Central memory CD8-positive, alpha-beta T cell (primary cell): Measurements from ENCODE around the gene VSIR.
A peak's percentile ranks its signal among the peaks of the same experiment; 100 is the strongest.

Experiments used
- ATAC-seq: fragments of 150-1000 bp; cut with Tn5 transposase; replicated peaks from 2 replicates; pipeline ENCODE4 v1.10.0; 2022; ENCODE audit warnings: mild to moderate bottlenecking, moderate FRiP score, moderate number of reproducible peaks; ENCODE audit not compliant: poor library complexity, severe bottlenecking; ENCODE audit errors: extremely low read depth
- DNase-seq, 2 donors: peaks; one replicate each; pipeline ENCODE4 v3.0.0; 2021; ENCODE audit warnings: low spot score in 2 of 2
- H3K27ac Mint-ChIP-seq: one replicate; pipeline ENCODE4 v1.8.0; 2022; ENCODE audit warnings: low read depth, mild to moderate bottlenecking, moderate library complexity, mixed read lengths
- H3K27me3 Mint-ChIP-seq: one replicate; pipeline ENCODE4 v1.8.0; 2022; ENCODE audit warnings: mixed read lengths
- H3K36me3 Mint-ChIP-seq: one replicate; pipeline ENCODE4 v1.8.0; 2022; ENCODE audit warnings: mild to moderate bottlenecking, moderate library complexity, mixed read lengths; ENCODE audit not compliant: insufficient read depth
- H3K4me1 Mint-ChIP-seq: one replicate; pipeline ENCODE4 v1.8.0; 2022; ENCODE audit warnings: mixed read lengths
- H3K4me3 Mint-ChIP-seq: one replicate; pipeline ENCODE4 v1.8.0; 2022; ENCODE audit warnings: mild to moderate bottlenecking, moderate library complexity, mixed read lengths
- H3K9me3 Mint-ChIP-seq: one replicate; pipeline ENCODE4 v1.8.0; 2022; ENCODE audit warnings: mixed read lengths

Gene VSIR

DNA sequence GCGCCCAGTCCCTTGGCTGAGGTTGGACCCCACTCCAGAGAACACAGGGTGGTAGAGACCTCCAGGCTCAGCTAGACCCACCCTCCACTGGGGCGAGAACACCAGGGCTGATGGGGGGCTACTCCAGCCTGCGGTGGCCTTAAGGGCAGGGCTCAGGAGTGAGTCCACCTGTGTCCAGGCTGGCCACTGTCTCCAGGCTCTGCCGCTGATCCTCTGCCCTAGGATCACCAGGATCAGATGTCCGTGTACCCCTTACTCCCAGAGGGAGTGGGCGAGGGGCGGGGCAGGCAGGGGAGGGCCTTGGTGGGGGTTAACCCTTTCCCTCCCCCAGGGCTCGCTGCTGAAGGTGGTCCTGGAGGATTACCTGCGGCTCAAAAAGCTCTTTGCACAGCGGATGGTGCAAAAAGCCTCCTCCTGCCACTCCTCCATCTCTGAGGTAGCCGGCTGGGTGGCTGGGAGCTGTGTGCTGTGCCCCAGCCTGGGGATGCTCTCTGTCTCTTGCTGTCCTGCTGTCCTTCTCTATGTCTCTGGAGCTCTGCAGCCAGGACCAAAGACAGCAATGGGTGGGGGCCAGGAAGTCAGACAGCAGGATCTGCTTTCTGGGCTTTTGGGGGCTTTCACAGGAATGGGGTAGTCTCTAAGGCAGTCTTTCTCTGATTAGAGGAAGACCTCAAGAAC lies 39.7 kb upstream of the VSIR start:
- H3K27ac Mint-ChIP-seq: no peak overlapping the region
- peaks cover 7% of the 10 kb centered on the region for H3K36me3 Mint-ChIP-seq
- DNase-seq: no peak
- no peak for ATAC-seq
- H3K4me1 Mint-ChIP-seq: no peaks in the 10 kb centered on the region
- H3K9me3 Mint-ChIP-seq: no peaks in the 10 kb centered on the region
- H3K4me3 Mint-ChIP-seq: no peak overlapping the region
- H3K27me3 Mint-ChIP-seq: no peaks in the 10 kb centered on the region

DNA sequence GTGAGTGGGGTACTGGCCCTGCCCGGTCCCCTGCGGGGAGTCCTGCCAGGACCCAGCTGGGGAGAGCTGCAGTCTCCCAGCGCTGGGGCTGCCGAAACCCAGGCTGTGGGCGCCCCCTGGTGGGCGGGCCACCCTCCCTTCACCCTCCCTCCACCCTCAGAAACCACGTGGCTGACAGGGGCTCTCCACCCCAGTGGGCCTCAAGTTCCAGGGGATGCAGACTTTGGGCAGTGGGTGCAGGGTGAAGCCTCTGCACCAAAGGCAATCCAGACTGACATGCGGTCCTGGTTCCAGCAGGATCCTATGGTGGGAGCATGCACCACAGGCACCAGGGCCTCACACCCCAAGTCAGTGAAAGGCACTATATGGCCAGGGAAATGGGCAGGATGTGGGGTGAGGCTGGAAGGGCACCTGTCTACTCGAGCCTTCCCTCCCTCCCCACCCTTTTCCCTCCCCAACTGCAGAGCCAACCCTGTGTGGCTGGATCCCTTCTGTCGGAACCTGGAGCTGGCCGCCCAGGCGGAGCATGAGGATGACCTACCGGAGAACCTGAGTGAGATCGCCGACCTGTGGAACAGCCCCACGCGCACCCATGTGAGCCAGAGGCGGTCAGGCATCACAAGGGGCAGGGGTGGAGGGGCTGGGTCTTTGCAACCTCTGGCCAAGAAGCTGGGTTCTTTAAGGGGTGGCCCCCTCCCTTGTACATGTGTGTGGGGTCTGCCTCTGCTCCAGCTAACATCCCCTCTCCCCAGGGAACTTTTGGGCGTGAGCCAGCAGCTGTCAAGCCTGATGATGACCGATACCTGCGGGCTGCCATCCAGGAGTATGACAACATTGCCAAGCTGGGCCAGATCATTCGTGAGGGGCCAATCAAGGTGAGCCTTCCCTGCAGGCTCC lies 38.9 kb upstream of the VSIR start:
- peak; percentile 61 to 75 for DNase-seq
- no peaks in the 10 kb centered on the region for H3K4me1 Mint-ChIP-seq
- H3K36me3 Mint-ChIP-seq: peaks cover 5% of the 10 kb centered on the region
- no peak overlapping the region for H3K4me3 Mint-ChIP-seq
- H3K9me3 Mint-ChIP-seq: no peaks in the 10 kb centered on the region
- no peak overlapping the region for H3K27ac Mint-ChIP-seq
- ATAC-seq: peak; percentile 95
- no peaks in the 10 kb centered on the region for H3K27me3 Mint-ChIP-seq

DNA sequence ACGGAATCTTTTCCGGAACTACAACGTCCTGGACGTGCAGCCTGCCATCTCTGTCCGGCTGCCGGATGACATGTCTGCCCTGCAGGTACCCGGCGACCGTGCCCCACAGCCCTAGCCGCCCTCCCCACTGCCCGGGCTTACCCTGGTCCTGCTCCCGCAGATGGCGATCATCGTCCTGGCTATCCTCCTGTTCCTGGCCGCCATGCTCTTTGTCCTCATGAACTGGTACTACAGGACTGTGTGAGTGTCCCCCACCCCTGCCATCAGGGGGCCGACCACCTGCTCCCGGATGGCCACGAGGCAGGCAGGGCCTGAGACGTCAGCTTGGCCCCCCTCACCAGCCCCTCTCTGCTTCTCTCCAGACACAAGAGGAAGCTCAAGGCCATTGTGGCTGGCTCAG lies 38.0 kb upstream of the VSIR start:
- Mint-ChIP-seq H3K9me3 (no peaks in the 10 kb centered on the region), H3K4me1 (no peaks in the 10 kb centered on the region)

DNA sequence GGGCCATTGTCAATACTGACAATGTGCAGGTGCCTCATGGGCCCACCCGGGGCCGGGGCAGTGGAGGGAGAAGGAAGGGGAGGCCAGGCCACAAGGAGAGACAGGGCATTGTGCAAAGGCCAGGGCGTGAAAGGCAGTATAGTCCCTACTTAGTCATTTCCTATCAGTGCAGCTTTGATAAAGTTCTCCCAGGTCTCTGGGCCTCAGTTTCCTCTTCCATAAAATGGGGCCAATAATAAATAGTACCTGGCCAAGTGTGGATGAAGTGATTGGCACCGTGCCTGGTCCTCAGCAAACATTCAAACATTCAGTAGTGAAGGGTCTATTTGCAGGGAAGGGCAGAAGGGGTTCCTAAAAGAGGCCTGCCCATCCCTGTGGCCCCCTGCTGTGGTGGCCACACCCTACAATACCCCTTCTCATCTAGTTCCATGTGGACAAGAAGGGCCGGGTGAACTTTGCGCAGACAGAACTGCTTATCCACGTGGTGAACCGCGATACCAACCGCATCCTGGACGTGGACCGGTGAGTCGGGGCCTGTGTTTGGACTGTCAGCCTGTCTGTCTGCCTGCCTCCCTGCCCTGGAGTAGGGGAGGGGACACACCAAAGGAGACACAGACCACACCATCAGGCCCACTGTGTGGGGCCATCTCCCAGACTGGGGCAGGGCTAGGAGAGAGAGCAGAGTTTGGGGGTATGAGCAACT lies 36.9 kb upstream of the VSIR start:
- no peaks in the 10 kb centered on the region for H3K4me1 Mint-ChIP-seq
- H3K27ac Mint-ChIP-seq: no peak overlapping the region
- no peaks in the 10 kb centered on the region for H3K36me3 Mint-ChIP-seq
- H3K9me3 Mint-ChIP-seq: no peaks in the 10 kb centered on the region
- no peak overlapping the region for H3K4me3 Mint-ChIP-seq
- no peak for ATAC-seq
- no peaks in the 10 kb centered on the region for H3K27me3 Mint-ChIP-seq
- no peak for DNase-seq

More for the DNA sequence above, 38.0 kb upstream of the VSIR start:
- Mint-ChIP-seq H3K4me3 (no peak overlapping the region), H3K36me3 (peaks cover 2% of the 10 kb centered on the region), H3K27ac (no peak overlapping the region), H3K27me3 (no peaks in the 10 kb centered on the region)
- ATAC-seq: no peak
- no peak for DNase-seq

DNA sequence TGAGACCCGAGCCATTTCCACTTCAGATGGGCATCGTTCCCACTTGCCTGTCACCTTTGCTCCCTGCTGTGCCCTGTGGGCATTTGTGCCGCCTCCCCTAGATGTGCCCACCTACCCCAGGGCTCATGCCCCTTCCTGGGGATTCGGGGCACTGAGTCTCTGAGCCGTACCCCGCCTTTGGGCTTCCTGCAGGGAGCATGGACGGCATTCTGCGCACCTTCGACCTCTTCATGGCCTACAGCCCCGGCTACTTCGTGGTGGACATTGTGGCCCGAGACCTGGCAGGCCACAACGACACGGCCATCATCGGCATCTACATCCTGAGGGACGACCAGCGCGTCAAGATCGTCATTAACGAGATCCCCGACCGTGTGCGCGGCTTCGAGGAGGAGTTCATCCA lies 36.3 kb upstream of the VSIR start:
- Mint-ChIP-seq H3K27ac (no peak overlapping the region), H3K27me3 (no peaks in the 10 kb centered on the region), H3K36me3 (no peaks in the 10 kb centered on the region), H3K9me3 (no peaks in the 10 kb centered on the region), H3K4me3 (no peak overlapping the region), H3K4me1 (no peaks in the 10 kb centered on the region)
- ATAC-seq (no peak), DNase-seq (no peak)

DNA sequence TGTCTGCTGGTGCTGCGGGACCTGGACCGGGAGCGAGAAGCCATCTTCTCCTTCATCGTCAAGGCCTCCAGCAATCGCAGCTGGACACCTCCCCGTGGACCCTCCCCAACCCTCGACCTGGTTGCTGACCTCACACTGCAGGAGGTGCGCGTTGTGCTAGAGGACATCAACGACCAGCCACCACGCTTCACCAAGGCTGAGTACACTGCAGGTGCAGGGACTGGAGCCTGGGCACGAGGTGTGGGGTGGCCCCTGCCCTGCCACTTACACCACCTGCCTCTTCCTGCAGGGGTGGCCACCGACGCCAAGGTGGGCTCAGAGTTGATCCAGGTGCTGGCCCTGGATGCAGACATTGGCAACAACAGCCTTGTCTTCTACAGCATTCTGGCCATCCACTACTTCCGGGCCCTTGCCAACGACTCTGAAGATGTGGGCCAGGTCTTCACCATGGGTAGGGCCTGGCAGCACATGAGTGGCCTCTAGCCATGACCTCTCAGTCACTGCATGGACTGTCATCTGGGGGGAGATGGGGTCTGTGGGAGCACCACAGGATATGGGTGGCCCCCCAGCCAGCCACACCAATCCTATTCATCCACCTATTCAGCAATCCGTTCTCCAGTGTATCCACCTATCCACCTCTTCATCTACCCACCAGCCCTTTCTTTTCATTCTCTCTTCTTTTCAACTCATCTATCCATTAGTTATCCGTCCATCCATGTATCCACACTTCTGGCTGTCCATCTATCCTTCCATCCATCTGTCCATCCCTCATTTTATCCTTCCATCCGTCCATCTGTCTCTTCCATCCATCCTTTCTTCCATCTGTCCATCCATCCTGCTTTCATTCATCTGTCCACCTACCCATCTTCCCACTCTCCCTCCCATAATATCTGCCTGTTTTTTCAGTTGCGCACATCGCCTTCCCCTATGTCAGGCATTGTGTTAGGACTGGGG lies 34.5 kb upstream of the VSIR start:
- H3K4me1 Mint-ChIP-seq: no peaks in the 10 kb centered on the region
- H3K4me3 Mint-ChIP-seq: no peak overlapping the region
- no peaks in the 10 kb centered on the region for H3K9me3 Mint-ChIP-seq
- no peaks in the 10 kb centered on the region for H3K36me3 Mint-ChIP-seq
- ATAC-seq (no peak), DNase-seq (no peak)
- no peaks in the 10 kb centered on the region for H3K27me3 Mint-ChIP-seq
- no peak overlapping the region for H3K27ac Mint-ChIP-seq

DNA sequence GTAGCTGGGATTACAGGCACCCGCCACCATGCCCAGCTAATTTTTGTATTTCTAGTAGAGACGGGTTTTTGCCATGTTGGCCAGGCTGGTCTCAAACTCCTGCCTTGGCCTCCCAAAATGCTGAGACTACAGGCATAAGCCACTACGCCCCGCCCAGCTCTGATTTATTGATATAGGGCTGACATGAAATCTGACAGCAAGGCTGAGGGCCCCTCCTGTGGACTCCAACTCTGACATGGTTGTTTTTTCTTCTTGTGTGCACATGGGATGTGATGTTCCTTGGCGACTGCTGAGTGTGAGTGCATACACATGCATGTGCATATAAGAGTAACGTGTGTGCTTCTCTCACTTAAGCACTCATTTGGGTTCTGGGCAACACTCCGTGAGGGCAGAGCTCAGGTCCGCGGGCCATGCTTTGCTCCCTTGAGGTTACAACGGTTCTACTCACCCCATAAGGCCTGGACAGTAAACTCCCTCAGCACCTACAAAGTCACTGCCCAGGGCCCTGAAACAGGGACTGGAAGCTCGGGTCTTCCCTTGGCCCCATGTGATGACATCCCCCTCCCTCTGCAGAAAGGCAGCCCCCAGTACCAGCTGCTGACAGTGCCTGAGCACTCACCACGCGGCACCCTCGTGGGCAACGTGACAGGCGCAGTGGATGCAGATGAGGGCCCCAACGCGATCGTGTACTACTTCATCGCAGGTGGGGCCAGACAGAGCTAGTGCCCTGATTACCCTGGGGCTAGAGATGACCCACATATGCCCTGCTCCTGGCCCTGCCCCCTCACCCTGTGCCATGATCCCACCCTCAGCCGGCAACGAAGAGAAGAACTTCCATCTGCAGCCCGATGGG lies 33.6 kb upstream of the VSIR start:
- Mint-ChIP-seq H3K36me3 (no peaks in the 10 kb centered on the region), H3K27me3 (no peaks in the 10 kb centered on the region), H3K4me3 (no peak overlapping the region), H3K4me1 (no peaks in the 10 kb centered on the region), H3K9me3 (no peaks in the 10 kb centered on the region), H3K27ac (no peak overlapping the region)
- DNase-seq (no peak), ATAC-seq (no peak)

DNA sequence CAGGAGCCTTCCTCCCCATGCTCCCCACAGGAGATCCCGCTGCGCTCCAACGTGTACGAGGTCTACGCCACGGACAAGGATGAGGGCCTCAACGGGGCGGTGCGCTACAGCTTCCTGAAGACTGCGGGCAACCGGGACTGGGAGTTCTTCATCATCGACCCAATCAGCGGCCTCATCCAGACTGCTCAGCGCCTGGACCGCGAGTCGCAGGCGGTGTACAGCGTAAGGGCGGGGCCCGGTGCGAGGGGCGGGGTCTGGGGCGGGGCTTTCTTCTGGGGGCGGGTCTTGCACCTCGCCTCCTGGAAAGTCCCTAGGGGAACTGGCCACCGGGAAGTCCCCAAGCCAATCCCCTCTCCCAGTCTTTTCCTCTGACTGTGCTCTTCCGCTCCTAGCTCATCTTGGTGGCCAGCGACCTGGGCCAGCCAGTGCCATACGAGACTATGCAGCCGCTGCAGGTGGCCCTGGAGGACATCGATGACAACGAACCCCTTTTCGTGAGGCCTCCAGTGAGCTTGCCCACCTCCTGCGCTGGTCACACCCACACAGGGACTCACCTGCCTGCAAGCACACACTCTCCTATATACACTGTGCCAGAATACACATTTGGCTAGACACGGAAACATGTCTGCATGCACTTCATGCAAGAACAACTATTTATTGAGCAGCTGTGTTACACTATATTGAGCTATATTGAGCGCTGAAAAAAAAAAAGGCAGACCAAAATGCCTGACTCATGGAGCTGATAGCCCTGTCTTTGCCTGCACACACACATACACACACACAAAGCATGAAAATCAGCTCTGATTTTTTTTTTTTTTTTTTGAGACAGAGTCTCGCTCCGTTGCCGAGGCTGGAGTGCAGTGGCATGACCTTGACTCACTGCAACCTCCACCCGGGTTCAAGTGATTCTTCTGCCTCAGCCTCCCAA lies 32.7 kb upstream of the VSIR start:
- no peaks in the 10 kb centered on the region for H3K4me1 Mint-ChIP-seq
- H3K9me3 Mint-ChIP-seq: no peaks in the 10 kb centered on the region
- no peak for ATAC-seq

DNA sequence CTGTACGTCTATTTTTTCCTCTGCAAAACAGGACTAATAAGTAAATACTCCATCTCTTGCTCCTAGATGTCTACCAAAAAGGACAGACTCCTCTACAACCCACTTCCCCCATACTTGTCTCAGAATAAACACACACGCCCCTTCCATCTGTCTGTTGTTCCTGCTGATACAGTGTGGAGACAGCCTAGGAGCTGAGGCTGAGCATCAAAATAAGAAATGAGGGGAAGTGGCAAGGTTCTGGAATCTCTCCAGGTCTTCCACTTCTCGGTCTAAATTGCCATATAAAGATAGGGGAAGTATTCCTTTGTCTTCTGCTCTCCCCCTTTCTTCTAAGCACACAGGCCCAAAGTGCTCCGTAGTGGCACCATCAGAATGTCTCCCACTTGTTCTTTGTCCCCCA lies 30.8 kb upstream of the VSIR start:
- no peaks in the 10 kb centered on the region for H3K27me3 Mint-ChIP-seq
- no peak overlapping the region for H3K27ac Mint-ChIP-seq
- no peak for DNase-seq
- no peak for ATAC-seq
- H3K4me1 Mint-ChIP-seq: no peaks in the 10 kb centered on the region
- H3K4me3 Mint-ChIP-seq: no peak overlapping the region
- no peaks in the 10 kb centered on the region for H3K36me3 Mint-ChIP-seq
- no peaks in the 10 kb centered on the region for H3K9me3 Mint-ChIP-seq

More for the DNA sequence above, 32.7 kb upstream of the VSIR start:
- no peak for DNase-seq
- H3K36me3 Mint-ChIP-seq: no peaks in the 10 kb centered on the region
- H3K4me3 Mint-ChIP-seq: no peak overlapping the region
- no peaks in the 10 kb centered on the region for H3K27me3 Mint-ChIP-seq
- H3K27ac Mint-ChIP-seq: no peak overlapping the region

DNA sequence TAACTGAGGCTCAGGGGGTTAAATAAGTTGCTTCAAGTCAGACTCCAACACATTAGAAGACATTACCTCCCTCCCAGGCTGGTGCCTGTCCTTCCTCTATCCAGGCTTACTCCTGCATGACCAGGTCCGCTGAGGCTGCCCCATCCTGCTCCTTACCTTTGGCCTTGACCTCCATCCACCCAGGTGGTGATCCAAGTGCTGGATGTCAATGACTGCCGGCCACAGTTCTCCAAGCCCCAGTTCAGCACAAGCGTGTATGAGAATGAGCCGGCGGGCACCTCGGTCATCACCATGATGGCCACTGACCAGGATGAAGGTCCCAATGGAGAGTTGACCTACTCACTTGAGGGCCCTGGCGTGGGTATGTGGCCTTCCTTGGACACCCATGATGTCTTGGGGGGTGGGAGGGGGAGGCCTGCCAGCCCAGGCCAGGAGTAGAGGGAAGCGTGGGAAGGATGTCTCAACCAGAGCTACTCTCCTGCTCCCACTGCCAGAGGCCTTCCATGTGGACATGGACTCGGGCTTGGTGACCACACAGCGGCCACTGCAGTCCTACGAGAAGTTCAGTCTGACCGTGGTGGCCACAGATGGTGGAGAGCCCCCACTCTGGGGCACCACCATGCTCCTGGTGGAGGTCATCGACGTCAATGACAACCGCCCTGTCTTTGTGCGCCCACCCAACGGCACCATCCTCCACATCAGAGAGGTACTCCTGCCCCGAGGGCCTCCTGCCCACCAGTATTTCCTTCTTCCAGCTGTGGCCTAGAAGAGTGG lies 29.6 kb upstream of the VSIR start:
- H3K27me3 Mint-ChIP-seq: no peaks in the 10 kb centered on the region
- H3K4me3 Mint-ChIP-seq: no peak overlapping the region
- no peak for DNase-seq
- H3K36me3 Mint-ChIP-seq: no peaks in the 10 kb centered on the region
- no peak for ATAC-seq
- no peaks in the 10 kb centered on the region for H3K4me1 Mint-ChIP-seq
- H3K27ac Mint-ChIP-seq: no peak overlapping the region
- H3K9me3 Mint-ChIP-seq: no peaks in the 10 kb centered on the region
